HG03442 (cell line): ENCODE measurements around the gene P2RX5.

ENCODE experiments used
- ATAC-seq: cut with Tn5 transposase; IDR thresholded peaks from one replicate; pipeline ENCODE4 v1.9.1; 2021; ENCODE audit warnings: mild to moderate bottlenecking, moderate library complexity; ENCODE audit not compliant: unreplicated experiment

Gene P2RX5

GRCh38 chr17:3626831-3627768 lies 68.9 kb downstream of the P2RX5 start:
- ATAC-seq, result no peak
